GM13976 (cell line): ENCODE data around the gene AZGP1.
"Not testable (repeated sequence)": the region's sequence is repeated elsewhere in the genome, so short reads cannot be mapped to it uniquely, and the experiment has no call there.

Experiments
- DNase-seq: peaks from one replicate; pipeline ENCODE4 v3.0.0; 2012; ENCODE audit warnings: low spot score
- in situ Hi-C: fragments of 300-500 bp; cut with MboI; formaldehyde crosslinking; loops from one replicate; pipeline ENCODE4 v1.12.0; 2022; ENCODE audit warnings: low sequenced_read_pairs, mixed read lengths, inconsistent platforms; ENCODE audit not compliant: unreplicated experiment
- TF ChIP-seq, protein P1 (sequence below): IDR thresholded peaks from 2 replicates; pipeline ENCODE4 v1.5.1; 2012; ENCODE audit warnings: borderline replicate concordance, mild to moderate bottlenecking; ENCODE audit not compliant: insufficient read depth; ENCODE audit errors: extremely low read depth, missing control alignments, control extremely low read depth

AZGP1 gene

DNA sequence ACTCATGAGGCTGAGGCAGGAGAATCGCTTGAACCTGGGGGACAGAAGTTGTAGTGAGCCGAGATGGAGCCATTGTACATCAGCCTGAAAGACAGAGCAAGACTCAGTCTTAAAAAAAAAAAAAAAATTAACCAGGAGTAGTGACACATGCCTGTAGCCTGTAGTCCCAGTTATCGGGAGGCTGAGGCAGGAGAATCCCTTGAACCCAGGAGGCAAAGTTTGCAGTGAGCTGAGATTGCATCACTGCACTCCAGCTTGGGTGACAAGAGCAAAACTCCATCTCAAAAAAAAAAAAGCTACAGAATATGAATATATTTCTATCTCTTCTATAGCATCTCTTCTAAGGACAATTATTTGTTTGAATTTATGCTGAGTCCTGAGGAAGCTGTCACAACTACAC is 6.5 kb downstream of the AZGP1 start:
- no peak for DNase-seq
- TF ChIP-seq, protein P1, sequence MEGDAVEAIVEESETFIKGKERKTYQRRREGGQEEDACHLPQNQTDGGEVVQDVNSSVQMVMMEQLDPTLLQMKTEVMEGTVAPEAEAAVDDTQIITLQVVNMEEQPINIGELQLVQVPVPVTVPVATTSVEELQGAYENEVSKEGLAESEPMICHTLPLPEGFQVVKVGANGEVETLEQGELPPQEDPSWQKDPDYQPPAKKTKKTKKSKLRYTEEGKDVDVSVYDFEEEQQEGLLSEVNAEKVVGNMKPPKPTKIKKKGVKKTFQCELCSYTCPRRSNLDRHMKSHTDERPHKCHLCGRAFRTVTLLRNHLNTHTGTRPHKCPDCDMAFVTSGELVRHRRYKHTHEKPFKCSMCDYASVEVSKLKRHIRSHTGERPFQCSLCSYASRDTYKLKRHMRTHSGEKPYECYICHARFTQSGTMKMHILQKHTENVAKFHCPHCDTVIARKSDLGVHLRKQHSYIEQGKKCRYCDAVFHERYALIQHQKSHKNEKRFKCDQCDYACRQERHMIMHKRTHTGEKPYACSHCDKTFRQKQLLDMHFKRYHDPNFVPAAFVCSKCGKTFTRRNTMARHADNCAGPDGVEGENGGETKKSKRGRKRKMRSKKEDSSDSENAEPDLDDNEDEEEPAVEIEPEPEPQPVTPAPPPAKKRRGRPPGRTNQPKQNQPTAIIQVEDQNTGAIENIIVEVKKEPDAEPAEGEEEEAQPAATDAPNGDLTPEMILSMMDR = no peak
- in situ Hi-C loops = no loop called here

DNA sequence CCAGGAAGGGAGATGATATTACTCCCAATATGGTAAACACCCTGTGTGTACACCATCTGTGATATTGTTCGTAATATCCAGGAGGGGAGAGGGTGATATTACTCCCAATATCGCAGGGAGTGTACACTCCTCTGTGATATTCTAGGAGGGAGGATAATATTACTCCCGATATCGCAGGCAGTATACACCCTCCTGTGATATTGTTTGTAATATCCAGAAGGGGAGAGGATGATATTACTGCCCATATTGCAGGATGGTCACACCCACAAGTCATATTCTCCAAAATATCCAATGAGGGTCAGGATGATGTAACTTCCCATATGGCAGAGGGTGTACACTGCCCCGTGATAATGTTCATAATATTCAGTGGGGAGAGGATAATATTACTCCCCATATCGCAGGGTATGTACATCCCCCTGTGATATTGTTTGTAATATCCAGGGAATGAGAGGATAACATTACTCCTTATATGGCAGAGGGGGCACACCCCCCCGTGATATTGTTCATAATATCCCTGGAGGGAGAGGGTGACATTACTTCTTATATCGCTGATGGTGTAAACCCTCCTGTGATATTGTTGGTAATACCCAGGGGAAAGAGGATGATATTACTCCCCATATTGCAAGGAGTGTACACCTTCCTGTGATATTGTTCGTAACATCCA is 17.1 kb downstream of the AZGP1 start:
- TF ChIP-seq, protein P1 = no peak
- no peak for DNase-seq
- in situ Hi-C loops = no loop called here

DNA sequence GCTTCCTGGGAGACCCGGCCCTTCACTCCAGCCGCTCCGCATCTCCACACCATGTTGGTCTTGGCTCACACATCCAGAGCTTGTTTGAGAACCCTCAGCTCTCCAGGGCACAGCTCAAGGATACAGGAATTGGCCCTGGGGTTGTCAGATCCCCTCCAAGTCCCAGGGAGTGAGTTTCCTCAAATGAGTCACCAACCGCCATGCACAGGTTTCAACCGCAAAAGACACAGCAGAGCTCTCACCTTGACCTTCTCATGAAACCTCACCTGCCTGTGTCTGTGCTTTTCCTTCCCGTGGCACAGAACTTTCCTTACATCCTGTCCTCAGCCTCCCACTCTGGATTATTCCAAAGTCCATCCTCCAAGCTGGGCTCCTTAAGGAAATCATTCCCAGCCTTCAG is 20.6 kb downstream of the AZGP1 start:
- in situ Hi-C loops = no loop called here
- DNase-seq = no peak
- TF ChIP-seq, protein P1 = no peak

- in situ Hi-C loops, DNase-seq: not testable (repeated sequence)
Measured at GRCh38 chr7:99954643-99955042, 21.2 kb downstream of the AZGP1 start.

- TF ChIP-seq, protein P1 = no peak
- in situ Hi-C loops = no loop called here
- no peak for DNase-seq
Measured at GRCh38 chr7:99953649-99954048, 22.2 kb downstream of the AZGP1 start.

GRCh38 chr7:99952649-99953048 is 23.2 kb downstream of the AZGP1 start:
- in situ Hi-C loops, DNase-seq: not testable (repeated sequence)

DNA sequence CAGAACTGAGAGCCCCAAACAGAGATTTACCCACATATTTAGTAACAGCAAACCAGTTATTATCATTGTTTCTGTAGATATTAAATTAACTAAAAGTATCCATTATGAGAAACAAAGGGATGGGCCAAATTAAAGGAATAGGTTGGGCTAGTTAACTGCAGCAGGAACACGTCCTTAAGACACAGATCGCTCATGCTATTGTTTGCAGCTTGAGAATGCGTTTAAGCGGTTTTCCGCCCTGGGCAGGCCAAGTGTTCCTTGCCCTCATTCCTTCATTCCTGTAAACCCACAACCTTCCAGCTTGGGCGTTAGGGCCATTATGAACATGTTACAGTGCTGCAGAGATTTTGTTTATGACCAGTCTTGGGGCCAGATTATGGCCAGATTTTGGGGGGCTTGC is 25.0 kb downstream of the AZGP1 start:
- in situ Hi-C loops, DNase-seq: not testable (repeated sequence)

- DNase-seq = no peak
- TF ChIP-seq, protein P1 = no peak
- in situ Hi-C loops = no loop called here
Measured at GRCh38 chr7:99949645-99950228, 26.1 kb downstream of the AZGP1 start.
